CD14-positive monocyte (primary cell): ENCODE measurements around the gene DUSP3. TPM values are rescaled to one million over a fixed set of nuclear protein-coding genes. Genes with fewer than 3 reads are reported as not detected.
A peak's percentile ranks its signal among the peaks of the same experiment; 100 is the strongest.

Experiments used
- DNase-seq, 3 donors: peaks; one replicate each; pipeline ENCODE4 v3.0.0-alpha.2; 2011 to 2022
- H2AFZ ChIP-seq: 2 replicates; pipeline ENCODE4 v1.6.0; 2012; ENCODE audit warnings: mild to moderate bottlenecking, low read depth, low read length, inconsistent platforms; ENCODE audit not compliant: insufficient read depth, poor library complexity, severe bottlenecking
- H3K27ac ChIP-seq, 2 donors: 1 replicate in 1 of 2; 2 replicates in 1 of 2; pipeline ENCODE4 v1.5.1; 2012 to 2013; ENCODE audit warnings: low read length in 2 of 2, control low read depth in 1 of 2, inconsistent platforms in 1 of 2, low read depth in 1 of 2, mild to moderate bottlenecking in 1 of 2
- H3K27me3 ChIP-seq, 2 donors: one replicate each; pipeline versions ENCODE4 v1.6.0 to v1.6.1; 2011 to 2013; ENCODE audit warnings: low read length in 2 of 2; ENCODE audit not compliant: control insufficient read depth in 2 of 2, insufficient read depth in 2 of 2
- H3K36me3 ChIP-seq, 2 donors: replicated peaks in 1 of 2; 1 replicate in 1 of 2; 2 replicates in 1 of 2; pipeline versions ENCODE4 v1.5.1 to v1.6.1; 2012 to 2013; ENCODE audit warnings: low read length in 2 of 2, control low read depth in 1 of 2, inconsistent platforms in 1 of 2, mild to moderate bottlenecking in 1 of 2; ENCODE audit not compliant: insufficient read depth in 2 of 2, control insufficient read depth in 1 of 2
- H3K4me1 ChIP-seq, 2 donors: 1 replicate in 1 of 2; 2 replicates in 1 of 2; pipeline versions ENCODE4 v1.5.1 to v1.6.1; 2012 to 2013; ENCODE audit warnings: low read length in 2 of 2, control low read depth in 1 of 2, inconsistent platforms in 1 of 2, mild to moderate bottlenecking in 1 of 2, moderate library complexity in 1 of 2; ENCODE audit not compliant: insufficient read depth in 2 of 2, control insufficient read depth in 1 of 2
- H3K4me2 ChIP-seq: replicated peaks from 2 replicates; pipeline ENCODE3; 2012; ENCODE audit warnings: low read length, moderate library complexity, mild to moderate bottlenecking; ENCODE audit not compliant: poor library complexity, severe bottlenecking; ENCODE audit errors: extremely low read depth
- H3K4me3 ChIP-seq, 3 experiments: fragments of 200-600 bp in 1 of 3; sonication (generic) in 1 of 3; replicated peaks in 1 of 3; 1 replicate in 2 of 3; 2 replicates in 1 of 3; pipeline ENCODE4 v1.5.1; 2011 to 2013; ENCODE audit warnings: low read length in 3 of 3, mild to moderate bottlenecking in 3 of 3, control low read depth in 2 of 3, low read depth in 2 of 3, inconsistent platforms in 1 of 3, moderate library complexity in 1 of 3
- H3K79me2 ChIP-seq: 2 replicates; pipeline ENCODE4 v1.6.0; 2012; ENCODE audit warnings: mild to moderate bottlenecking, control low read depth, inconsistent platforms, low read length, moderate library complexity; ENCODE audit not compliant: insufficient read depth
- H3K9ac ChIP-seq: 2 replicates; pipeline ENCODE4 v1.6.0; 2017; ENCODE audit warnings: low read length, mild to moderate bottlenecking; ENCODE audit not compliant: insufficient read depth, poor library complexity, severe bottlenecking
- H3K9me3 ChIP-seq, 2 donors: replicated peaks in 1 of 2; 1 replicate in 1 of 2; 2 replicates in 1 of 2; pipeline versions ENCODE4 v1.5.1 to v1.6.1; 2012 to 2013; ENCODE audit warnings: low read length in 2 of 2, control low read depth in 1 of 2; ENCODE audit not compliant: control insufficient read depth in 1 of 2, insufficient read depth in 1 of 2
- H4K20me1 ChIP-seq: 2 replicates; pipeline ENCODE4 v1.6.0; 2012; ENCODE audit warnings: mild to moderate bottlenecking, low read length, control low read depth, moderate library complexity; ENCODE audit not compliant: insufficient read depth
- H3K27ac Mint-ChIP-seq, 7 donors: one replicate each; pipeline ENCODE4 v1.8.0; 2020; ENCODE audit warnings: mild to moderate bottlenecking in 7 of 7, mixed read lengths in 7 of 7, moderate library complexity in 6 of 7, inconsistent platforms in 2 of 7
- H3K27me3 Mint-ChIP-seq, 3 donors: one replicate each; pipeline ENCODE4 v1.8.0; 2021 to 2022; ENCODE audit warnings: low read depth in 3 of 3, mild to moderate bottlenecking in 3 of 3, mixed read lengths in 3 of 3, moderate library complexity in 3 of 3, inconsistent platforms in 1 of 3
- H3K36me3 Mint-ChIP-seq, 2 donors: one replicate each; pipeline ENCODE4 v1.8.0; 2020; ENCODE audit warnings: mixed read lengths in 2 of 2, inconsistent platforms in 1 of 2, mild to moderate bottlenecking in 1 of 2
- H3K4me1 Mint-ChIP-seq: one replicate; pipeline ENCODE4 v1.8.0; 2020; ENCODE audit warnings: mild to moderate bottlenecking, mixed read lengths
- H3K4me3 Mint-ChIP-seq, 2 donors: one replicate each; pipeline ENCODE4 v1.8.0; 2020; ENCODE audit warnings: mild to moderate bottlenecking in 2 of 2, mixed read lengths in 2 of 2, moderate library complexity in 1 of 2
- H3K9me3 Mint-ChIP-seq, 7 donors: one replicate each; pipeline ENCODE4 v1.8.0; 2020 to 2022; ENCODE audit warnings: mixed read lengths in 7 of 7, mild to moderate bottlenecking in 6 of 7, moderate library complexity in 6 of 7, inconsistent platforms in 2 of 7
- CTCF ChIP-seq: fragments of 200-600 bp; IDR thresholded peaks from one replicate; pipeline ENCODE4 v1.8.0; 2022; ENCODE audit warnings: antibody characterized with exemption, mild to moderate bottlenecking
- WGBS: methylation state at CpG from one replicate; pipeline ENCODE4 v1.1.5; 2013; ENCODE audit warnings: missing lambda C conversion rate; ENCODE audit not compliant: insufficient coverage; 5-methylcytosine and 5-hydroxymethylcytosine counted together
- intact Hi-C, 2 donors: fragments of 100-400 bp; cut with micrococcal nuclease; formaldehyde crosslinking; loops; one replicate each; pipeline versions ENCODE4 v1.15.0 to v1.15.1; 2023
- polyA minus RNA-seq: library from RNA; depleted of rRNA, polyadenylated mRNA; stranded (reverse); fragments of >200 nt; gene quantifications from 2 replicates; pipeline ENCODE4 v1.2.3, GENCODE V29; 2012
- polyA plus RNA-seq, 3 donors: library from polyadenylated mRNA; depleted of rRNA in 1 of 3; unstranded in 2 of 3; stranded (reverse) in 1 of 3; fragments of 300-500 nt in 2 of 3; fragments of >200 nt in 1 of 3; fragmentation: Illumina TruSeq in 2 of 3; gene quantifications; 1 replicate in 2 of 3; 2 replicates in 1 of 3; pipeline ENCODE4 v1.2.3, GENCODE V29; 2012 to 2021
- total RNA-seq, 12 experiments: library from RNA in 1 of 12; stranded (reverse) in 1 of 12; fragments of 120-200 nt in 1 of 12; gene quantifications; one replicate each; pipeline ENCODE4 v1.2.4 and lab custom pipeline; 2013 to 2026; ENCODE audit warnings: mixed read lengths in 6 of 12, inconsistent platforms in 1 of 12

DUSP3 gene
- 72.8 TPM for total RNA-seq (2013)
- polyA plus RNA-seq (10 to 100 TPM; 36.7 to 78.5 (median 58.9) TPM), polyA minus RNA-seq (46.1 and 65.2 TPM in 2 replicates), total RNA-seq (lab: John Stamatoyannopoulos, UW) (45.2 to 113 (median 80.5) reads per million in 11 experiments)

GRCh38 chr17:43778337-43779144 is at the start of gene DUSP3:
Gene DUSP3 (minus strand): TSS chr17:43778977. CDS start chr17:43778924, 53 bp downstream.
- Mint-ChIP-seq H3K9me3 (peaks cover 0 to 1% (median 0%) of the 10 kb centered on the region in 7 donors), H3K4me3 (peak within 1 kb of the TSS; percentile 83 to 88), H3K27ac (peak within 1 kb of the TSS; percentile 93 to 97 (median 95)), H3K36me3 (peaks cover 26 to 35% of the 10 kb centered on the region in 2 donors), H3K4me1 (peaks cover 85% of the 10 kb centered on the region), H3K27me3 (peaks cover 0 to 10% (median 2%) of the 10 kb centered on the region in 3 donors)
- Histone ChIP-seq H2AFZ (peak within 1 kb of the TSS; percentile 83), H4K20me1 (no peaks in the 10 kb centered on the region), H3K79me2 (peaks cover 46% of the 10 kb centered on the region), H3K4me1 (peaks cover 77 to 92% of the 10 kb centered on the region in 2 donors), H3K36me3 (peaks cover 15 to 20% of the 10 kb centered on the region in 2 donors), H3K27me3 (no peaks in the 10 kb centered on the region), H3K4me2 (peak within 1 kb of the TSS; percentile 88), H3K9ac (peak within 1 kb of the TSS; percentile 99), H3K9me3 (no peaks in the 10 kb centered on the region), H3K4me3 (peak within 1 kb of the TSS; percentile 76 to 84 (median 84)), H3K27ac (peak within 1 kb of the TSS; percentile 86 to 95)
- DNase-seq = peak; percentile 77 to 97 (median 87)
- TF ChIP-seq CTCF = no peak
- intact Hi-C loops = no loop called here
- 0% methylated on average over 100 of the region's 100 CpGs for WGBS

DNA sequence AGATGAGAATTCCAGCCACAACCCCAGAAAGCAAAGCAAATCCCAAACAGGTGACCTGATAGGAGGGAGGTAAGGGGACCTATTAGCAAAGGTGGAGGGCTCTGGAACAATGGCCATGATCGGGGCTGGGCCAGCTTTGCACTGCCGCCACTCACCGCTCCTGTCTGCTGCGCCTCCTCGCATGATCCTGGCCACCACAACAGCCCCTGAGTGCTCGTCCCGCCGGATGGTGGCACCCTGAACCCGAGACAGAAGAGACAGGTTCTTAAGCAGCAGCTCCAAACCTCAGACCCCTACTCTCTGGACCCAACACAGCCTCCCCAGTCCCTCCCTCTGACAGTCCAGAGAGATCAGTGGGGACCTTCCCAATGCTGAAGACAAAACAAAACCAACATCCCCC is 48.8 kb upstream of the DUSP3 start:
- Mint-ChIP-seq H3K36me3 (peaks cover 4 to 7% of the 10 kb centered on the region in 2 donors), H3K4me1 (peaks cover 7% of the 10 kb centered on the region), H3K27ac (peak overlapping the region in 1 of 7 donors; percentile 49), H3K4me3 (no peak overlapping the region), H3K27me3 (peaks cover 11 to 14% (median 12%) of the 10 kb centered on the region in 3 donors), H3K9me3 (peaks cover 0 to 1% (median 0%) of the 10 kb centered on the region in 7 donors)
- intact Hi-C loops = no loop called here
- H3K27ac ChIP-seq = no peak overlapping the region
- no peak for TF ChIP-seq CTCF
- H4K20me1 ChIP-seq = no peaks in the 10 kb centered on the region
- H3K4me2 ChIP-seq = no peak overlapping the region
- no peaks in the 10 kb centered on the region for H3K9me3 ChIP-seq
- H3K36me3 ChIP-seq = no peaks in the 10 kb centered on the region
- 96% methylated on average over 9 of the region's 9 CpGs for WGBS
- peak overlapping the region; percentile 4 for H3K9ac ChIP-seq
- peaks cover 0 to 13% of the 10 kb centered on the region in 2 donors for H3K27me3 ChIP-seq
- H2AFZ ChIP-seq = no peak overlapping the region
- no peaks in the 10 kb centered on the region for H3K79me2 ChIP-seq
- H3K4me3 ChIP-seq = no peak overlapping the region
- no peak for DNase-seq
- peaks cover 4 to 6% of the 10 kb centered on the region in 2 donors for H3K4me1 ChIP-seq
